GM12875 (cell line): Measurements from ENCODE around the gene POMT2.

Source experiments
- H3K4me3 ChIP-seq: one replicate; pipeline ENCODE4 v1.5.1; 2011; ENCODE audit warnings: low read depth, low read length, control low read depth
- CTCF ChIP-seq: IDR thresholded peaks from 2 replicates; pipeline ENCODE4 v1.5.1; 2011; ENCODE audit warnings: low read depth, mild to moderate bottlenecking, control low read depth, inconsistent platforms, low read length, moderate library complexity, borderline replicate concordance; ENCODE audit not compliant: insufficient read depth

Gene POMT2

GRCh38 chr14:77268989-77269600 lies 51.6 kb downstream of the POMT2 start:
- H3K4me3 ChIP-seq = no peak overlapping the region
- TF ChIP-seq CTCF = no peak

- TF ChIP-seq CTCF = no peak
- no peak overlapping the region for H3K4me3 ChIP-seq
Observed at GRCh38 chr14:77267937-77268699, 52.6 kb downstream of the POMT2 start.

GRCh38 chr14:77266336-77266735 lies 54.3 kb downstream of the POMT2 start:
- no peak for TF ChIP-seq CTCF
- H3K4me3 ChIP-seq = no peak overlapping the region

- no peak for TF ChIP-seq CTCF
- H3K4me3 ChIP-seq = no peak overlapping the region
Observed at GRCh38 chr14:77265561-77266335, 54.9 kb downstream of the POMT2 start.

GRCh38 chr14:77265187-77265515 lies 55.5 kb downstream of the POMT2 start:
- H3K4me3 ChIP-seq = no peak overlapping the region
- no peak for TF ChIP-seq CTCF

- no peak overlapping the region for H3K4me3 ChIP-seq
- no peak for TF ChIP-seq CTCF
Observed at GRCh38 chr14:77264466-77265186, 56.1 kb downstream of the POMT2 start.
